NOMO-1 treated with DMSO at 0.1 percent for 48 hours (cell line): ENCODE results near the gene KCNA10.
A peak's percentile ranks its signal among the peaks of the same experiment; 100 is the strongest.
"Not testable (repeated sequence)": the region's sequence is repeated elsewhere in the genome, so short reads cannot be mapped to it uniquely, and the experiment has no call there.

Source experiments
- DNase-seq: peaks from one replicate; lab custom pipeline; 2025; ENCODE audit not compliant: unreplicated experiment; lab: John Stamatoyannopoulos, UW

The KCNA10 gene

DNA sequence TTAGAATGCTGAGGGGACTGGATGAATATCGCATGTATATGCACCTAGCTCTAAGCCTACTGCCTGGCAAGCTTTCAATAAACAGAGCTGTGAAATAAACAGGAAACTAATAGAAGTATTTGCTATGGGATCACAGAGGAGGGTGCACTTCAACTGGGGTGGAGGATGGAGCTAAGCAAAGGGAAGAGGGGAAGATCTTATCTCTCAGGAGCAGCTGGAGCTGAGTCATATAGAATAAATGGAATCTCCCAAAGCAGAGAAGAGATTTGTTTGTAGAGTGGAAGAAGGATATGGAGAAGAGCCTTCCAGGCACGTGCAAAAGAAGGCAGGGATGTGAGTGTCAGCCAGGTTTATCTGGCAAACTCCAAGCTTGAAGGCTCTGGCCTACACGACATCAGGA lies 17.0 kb upstream of the KCNA10 start:
- DNase-seq = no peak

DNA sequence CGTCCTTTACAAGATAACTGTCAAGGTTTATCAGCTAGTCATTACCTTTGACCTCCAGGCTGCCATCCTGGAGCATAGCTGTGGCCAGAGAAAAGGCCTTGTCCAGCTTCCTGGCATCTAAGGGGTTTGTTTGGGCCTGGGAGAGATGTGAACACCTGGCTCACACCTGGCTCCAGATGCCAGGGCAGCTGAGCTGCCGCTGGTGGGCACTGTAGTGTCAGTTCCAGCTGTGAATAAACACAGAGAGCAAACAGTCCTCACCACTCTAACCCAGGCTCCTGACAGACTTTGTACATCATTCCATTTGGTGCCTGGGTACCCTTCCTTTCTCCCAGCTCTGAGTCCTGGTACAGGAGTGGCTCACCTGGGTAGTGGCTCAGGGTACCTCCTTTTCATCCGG lies 14.3 kb upstream of the KCNA10 start:
- no peak for DNase-seq

DNA sequence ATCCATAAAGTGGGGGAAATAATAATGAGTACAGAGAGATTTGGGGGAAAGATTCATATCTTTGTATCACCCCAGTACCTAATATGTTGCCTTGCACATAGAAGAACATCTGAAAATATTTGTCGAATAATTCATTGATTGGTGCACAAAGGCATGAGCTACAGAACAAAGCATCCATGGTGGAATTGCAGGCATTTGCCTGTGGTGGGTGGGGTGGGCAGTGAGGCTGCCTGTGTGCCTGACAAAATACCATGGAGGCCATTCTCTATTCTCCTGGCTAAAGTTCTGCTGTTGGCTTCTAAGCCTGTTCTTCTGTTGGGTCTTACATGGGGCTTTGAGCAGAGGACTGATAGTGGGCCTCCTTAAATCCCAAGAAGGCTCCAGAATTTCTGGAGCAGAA lies 10.0 kb upstream of the KCNA10 start:
- no peak for DNase-seq

DNA sequence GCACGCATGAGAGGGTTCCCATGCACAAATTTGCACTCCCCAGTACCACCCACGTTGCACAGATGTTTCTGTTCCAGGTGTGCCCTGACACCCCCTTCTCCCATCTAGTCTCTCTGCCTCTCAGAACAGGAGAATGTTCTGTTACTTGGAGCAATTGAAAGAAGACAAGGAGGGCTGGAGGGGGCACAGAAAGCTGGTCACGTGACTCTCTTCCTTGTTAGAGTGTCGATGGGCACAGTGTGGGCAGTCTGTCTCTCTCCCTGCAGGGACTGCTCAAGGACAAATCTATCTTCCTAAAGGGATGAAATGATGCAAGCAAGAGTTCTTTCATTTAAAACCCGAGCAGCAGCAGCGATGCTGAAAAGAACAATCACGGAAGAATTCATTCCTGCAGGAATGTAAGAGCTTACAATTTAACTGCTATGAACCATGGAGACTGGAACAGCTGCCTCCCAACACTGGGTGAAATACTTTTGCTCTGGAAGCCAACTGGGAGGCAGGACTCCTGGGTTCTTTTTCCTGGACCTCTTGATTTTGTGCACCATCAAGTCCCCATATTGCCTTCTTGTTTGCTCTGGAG lies 7.3 kb upstream of the KCNA10 start:
- DNase-seq = no peak

DNA sequence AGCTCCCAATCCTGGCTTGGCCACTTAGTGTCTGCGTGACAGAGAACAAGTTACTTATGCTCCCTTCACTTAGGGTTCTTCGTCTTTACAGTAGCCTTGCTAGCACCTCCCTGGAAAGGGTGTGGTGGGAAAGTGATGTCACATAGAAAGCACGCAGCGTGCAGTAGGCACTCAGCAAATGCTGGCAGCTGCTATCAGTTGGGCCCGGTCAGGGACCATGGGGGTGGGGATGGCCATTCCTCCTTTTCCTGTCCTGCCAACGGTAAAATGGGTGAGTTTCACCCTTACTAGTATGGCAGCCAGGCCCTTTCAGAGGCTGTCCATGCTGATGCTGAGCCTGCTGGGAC lies 6.2 kb upstream of the KCNA10 start:
- DNase-seq = no peak

DNA sequence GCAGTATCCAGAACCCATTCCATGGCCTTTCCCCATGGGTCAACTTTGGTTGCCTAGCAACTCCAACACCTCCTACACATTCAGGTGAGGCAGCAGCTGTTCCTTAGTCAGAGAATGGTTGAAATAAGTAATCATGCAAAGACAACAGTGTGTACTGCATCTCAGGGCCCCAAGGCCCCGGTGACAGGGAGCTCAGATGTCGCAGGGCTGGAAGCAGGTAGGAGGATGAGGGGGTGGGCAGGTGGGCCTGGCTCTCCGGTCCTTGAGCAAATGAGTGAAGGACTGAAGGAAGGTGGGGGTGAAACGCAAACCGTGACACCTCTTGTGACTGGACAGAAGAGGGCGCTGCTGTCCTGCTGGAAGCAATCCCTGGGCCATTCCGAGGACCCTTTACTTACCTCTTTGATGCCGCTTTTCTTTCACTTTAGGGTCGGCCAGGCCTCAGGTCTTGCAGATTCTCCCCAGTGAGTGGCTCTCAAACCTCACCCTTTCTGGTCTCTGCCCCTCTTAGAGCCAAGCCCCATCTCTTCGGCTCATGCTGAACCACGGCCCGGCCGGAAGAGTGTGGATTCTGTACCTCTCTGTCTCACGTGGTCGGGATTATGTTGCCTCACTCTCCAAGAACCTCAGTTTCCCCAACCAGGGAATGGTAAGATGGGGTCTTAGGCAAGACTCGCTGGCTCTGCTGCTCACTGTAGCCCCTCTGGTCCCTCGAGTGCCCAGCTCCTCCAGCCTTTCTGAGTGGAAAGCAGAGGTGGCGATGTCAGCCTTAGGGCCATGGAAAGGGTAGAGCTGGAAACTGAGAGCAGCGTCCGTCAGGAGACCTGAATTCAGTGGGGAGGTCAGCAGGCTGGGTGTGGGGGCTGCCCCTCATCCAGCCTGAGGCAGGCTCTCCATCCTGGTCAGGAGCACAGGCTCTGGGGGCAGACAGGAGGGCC lies 5.6 kb upstream of the KCNA10 start:
- peak; percentile 63 for DNase-seq

DNA sequence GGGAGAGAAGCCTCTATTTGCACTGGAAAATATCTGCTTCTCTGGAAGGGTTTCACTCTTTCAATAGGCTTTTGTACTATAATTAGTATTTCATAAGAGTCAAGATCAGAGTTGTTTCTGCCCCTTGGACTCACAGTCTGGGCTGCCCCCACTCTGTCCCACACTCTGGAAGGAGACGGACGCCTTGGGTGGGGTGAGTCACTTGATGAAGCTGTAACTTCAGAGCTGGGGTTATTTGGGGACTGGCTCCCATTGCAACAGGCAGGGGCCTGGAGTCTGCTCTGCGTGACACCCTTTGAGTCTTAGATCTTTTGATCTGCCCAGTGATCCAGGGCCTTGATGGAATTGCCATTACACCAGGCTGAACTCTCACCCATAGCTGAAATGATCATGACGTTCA lies 4.0 kb upstream of the KCNA10 start:
- no peak for DNase-seq

DNA sequence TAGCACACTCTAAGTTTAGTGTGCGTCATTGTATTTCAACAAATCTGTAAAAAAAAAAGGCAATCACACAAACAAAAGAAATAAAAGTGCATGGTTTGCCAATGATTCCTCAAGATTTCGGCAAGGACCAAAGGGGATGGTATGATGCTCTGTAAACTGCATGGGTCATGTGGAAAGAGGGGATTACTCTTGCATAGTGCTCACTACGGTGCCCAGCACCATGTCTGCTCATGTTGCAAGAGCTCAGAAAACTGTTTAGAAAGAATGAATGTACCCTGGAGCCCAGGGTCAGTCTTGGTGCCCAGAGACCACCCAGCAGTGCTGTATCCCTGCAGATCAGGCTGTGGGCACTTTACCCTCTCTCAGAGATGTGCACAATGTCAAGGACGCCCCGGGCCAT lies 3.6 kb upstream of the KCNA10 start:
- DNase-seq = no peak

DNA sequence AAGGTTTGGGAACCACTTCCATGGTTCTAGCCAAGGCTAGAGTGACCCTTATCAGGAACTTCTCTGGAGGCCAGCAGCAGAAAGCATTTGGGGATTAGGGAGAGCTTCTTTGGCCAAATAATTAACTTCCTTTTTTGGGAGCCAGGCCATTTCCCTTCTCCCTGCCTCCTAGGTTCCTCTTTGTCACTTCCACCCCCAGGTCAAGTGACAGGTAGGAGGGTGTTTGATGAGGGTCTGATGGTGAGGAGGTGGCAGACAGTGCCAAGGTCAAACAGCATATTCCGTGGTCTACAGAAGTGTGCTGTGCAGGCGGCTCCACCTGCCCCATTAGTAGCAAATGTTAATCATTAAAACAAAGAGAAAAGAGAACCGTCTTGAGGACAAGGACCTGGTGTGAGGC lies 1.9 kb upstream of the KCNA10 start:
- no peak for DNase-seq

DNA sequence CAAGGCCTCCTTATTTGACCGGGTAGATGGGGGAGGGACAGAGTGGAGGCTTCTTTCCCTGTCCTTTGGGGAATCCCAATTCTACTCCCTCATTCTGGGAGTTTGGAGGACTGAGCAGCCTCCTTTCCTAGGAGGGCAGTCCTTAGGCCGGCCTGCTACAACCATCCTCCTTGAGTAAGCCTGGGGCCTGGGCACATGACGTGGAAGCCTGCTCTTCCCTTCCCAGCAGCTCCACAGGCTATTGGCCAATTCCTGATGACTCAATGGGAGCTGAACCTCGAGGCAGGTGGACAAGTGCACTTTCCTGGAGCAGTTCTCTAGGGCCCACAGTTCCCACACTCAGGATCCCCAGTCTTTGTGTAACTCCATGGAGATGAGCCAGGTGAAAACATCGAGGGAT lies 3.1 kb downstream of the KCNA10 start:
- no peak for DNase-seq

DNA sequence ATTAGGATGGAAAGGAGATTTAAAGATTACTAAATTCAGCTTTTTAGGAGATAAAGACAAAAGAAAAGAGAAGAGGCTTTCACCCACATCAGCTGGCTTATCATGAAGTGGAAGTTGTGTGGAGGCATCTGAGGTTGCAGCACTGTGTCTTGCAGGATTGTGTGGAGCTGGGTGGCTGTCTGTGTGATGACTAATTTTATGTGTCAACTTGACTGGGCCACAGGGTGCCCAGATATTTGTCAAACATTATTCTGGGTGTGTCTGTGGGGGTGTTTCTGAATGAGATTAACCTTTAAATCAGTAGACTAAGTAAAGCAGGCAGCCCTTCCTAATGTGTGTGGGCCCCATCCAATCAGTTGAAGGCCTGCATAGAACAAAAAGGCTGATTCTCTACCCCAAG lies 3.9 kb downstream of the KCNA10 start:
- no peak for DNase-seq

DNA sequence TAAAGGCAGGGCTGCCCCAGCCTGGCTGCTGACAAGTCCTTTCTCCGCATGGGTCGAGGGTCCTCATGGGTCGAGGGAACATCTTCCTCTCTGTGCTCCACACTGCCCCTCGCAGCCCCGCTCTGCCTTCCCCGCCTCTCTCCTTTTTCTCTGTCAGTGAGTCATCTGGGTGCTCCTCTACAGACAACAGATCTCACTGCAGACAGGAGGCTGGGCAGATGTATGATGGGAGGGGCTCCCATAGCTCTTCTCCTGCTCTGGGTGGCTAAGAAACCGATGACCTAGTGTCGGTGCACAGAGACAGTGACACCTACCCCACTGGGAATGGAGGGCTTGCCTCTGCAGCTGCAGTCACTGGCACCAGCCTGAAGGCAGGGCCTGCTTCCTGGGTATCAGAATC lies 5.5 kb downstream of the KCNA10 start:
- no peak for DNase-seq

DNA sequence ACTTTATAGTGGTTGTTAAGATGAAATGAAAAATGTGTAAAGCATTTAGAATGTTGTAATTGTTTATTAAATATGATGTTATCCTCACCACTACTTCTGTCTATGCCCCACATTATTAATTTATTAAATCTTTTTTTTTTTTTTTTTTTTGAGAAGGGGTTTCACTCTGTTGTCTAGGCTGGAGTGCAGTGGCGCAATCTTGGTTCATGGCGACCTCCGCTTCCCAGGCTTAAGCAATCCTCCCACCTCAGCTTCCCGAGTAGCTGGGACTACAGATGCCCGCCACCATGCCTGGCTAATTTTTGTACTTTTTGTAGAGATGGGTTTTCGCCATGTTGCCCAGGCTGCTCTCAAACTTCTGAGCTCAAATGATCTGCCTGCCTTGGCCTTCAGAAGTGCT lies 7.5 kb downstream of the KCNA10 start:
- no peak for DNase-seq

DNA sequence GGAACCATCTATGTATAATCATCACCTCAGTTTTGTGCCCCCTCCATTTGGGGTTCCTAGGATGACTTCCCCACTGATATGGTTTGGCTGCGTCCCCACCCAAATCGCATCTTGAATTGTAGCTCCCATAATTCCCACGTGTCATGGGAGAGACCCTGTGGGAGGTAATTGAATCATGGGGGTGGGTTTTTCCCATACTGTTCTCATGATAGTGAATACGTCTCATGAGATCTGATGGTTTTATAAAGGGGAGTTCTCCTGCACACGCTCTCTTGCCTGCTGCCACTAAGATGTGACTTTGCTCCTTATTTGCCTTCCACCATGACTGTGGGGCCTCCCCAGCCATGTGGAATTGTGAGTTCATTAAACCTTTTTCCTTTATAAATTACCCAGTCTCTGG lies 8.1 kb downstream of the KCNA10 start:
- DNase-seq = not testable (repeated sequence)

DNA sequence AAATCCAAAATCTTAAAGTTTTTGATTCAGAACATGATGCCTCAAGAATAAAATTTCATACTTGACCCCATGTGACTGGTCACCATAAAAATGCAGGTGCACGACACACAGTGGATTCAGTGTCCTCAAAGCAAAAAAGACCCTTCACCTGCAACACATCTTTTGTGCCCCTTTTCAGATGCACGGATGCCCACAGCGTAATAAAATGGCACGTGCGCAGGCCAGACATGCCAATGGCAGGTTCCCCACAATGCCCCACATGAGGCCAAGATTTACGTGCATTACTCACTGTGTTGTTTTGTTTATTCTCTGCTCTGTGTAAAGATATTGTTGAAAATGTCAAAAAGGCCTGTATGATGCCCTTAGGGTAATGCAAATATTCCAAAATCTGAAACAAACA lies 9.3 kb downstream of the KCNA10 start:
- no peak for DNase-seq

DNA sequence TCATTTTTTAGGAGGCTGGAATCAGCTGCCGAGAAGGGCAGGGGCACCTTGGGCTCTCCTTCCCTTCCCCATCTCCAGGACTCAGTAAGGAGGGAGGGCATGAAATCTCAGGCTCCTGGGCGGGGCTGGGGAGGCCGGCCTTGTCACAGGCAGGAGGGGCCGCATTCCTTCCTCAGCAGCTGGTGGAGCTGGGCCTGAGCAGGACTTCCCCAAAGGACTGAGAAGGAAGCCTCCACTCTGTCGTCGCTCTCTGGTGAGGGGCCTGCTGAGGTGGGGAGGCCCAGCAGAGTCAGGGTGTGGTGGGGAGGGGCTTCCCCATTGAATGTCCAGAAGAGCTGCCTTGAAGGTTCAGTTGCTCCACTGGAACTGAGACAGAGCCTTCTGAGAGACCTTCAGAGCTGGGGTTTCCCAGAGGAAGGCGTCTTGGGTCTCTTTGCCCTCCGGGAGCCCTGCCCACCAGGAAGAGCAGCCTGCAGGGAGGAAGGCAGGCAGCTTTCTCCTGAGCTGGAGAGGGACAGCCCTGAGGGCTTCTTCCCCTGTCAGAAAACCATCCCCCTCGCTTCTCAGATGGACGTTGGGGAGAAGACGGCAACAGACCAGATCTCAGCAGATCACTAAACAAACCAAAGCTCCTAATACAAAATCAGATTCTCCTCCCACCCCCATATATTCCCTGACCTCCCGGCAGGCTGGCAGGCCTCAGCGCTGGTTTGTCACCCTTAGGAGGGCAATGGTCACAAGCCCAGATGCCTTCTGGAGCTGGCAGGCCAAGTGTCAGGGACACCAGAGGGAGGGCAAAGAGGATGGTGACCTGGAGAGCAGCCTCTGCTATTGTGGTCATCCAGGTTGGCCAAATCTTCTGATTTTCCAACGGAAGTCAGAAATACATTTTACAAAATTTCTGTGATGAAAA lies 10.7 kb downstream of the KCNA10 start:
- peak; percentile 4 for DNase-seq

DNA sequence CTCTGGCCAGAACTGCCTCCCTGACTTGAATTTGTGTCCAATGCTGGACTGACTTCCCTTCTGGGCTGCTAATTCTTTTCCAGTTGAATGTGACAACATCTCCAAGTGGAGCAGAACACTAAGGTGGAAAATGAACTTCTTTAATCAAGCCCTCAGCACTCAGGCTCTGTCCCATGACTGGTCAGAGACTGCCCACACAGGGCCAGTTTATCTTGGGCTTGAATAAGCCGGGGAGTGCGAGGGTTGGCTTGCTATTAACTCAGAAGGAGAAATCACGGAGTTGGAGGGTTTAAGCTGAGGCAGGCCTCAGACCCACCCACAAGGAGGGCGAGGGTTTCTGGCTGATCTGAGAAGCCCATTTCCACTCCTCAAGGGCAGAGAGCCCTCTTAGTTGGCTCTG lies 12.4 kb downstream of the KCNA10 start:
- no peak for DNase-seq

DNA sequence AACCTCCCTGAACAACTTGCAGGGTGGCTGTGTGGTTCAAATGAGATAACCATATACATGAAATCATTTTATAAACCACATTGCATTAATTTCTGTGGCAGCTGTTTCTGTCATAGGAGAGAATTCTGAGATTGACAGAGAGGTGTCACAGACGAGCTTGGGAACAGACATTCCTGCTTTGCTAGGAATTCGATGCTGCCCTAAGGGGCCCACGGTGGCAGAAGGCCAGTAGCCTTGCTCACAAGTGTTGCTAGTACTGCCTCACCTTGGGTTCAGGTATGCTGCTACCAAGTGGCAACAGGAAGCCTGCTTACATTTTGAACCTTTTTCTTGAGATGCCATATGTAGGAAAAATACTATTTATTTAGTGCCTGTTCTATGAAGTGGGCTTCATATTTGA lies 13.4 kb downstream of the KCNA10 start:
- no peak for DNase-seq

DNA sequence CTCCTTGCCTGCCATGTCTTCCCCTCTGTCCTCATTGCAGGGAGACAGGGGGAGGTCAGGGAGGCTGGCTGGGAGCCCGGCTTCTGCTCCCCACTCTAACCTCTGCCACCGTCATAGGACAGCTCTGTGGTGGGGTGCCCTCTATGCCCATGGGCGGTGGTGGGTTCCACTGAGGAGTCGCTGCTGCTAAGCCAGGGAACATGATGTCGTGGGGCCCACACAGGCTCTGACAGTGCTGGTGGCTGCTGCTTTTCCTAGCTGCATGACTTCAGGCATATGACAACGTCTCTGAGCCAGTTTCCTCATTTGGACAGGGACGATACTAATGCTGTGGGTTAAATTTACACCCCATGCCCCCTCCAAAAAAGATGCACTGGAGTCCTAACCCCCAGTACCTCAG lies 14.7 kb downstream of the KCNA10 start:
- DNase-seq = no peak

DNA sequence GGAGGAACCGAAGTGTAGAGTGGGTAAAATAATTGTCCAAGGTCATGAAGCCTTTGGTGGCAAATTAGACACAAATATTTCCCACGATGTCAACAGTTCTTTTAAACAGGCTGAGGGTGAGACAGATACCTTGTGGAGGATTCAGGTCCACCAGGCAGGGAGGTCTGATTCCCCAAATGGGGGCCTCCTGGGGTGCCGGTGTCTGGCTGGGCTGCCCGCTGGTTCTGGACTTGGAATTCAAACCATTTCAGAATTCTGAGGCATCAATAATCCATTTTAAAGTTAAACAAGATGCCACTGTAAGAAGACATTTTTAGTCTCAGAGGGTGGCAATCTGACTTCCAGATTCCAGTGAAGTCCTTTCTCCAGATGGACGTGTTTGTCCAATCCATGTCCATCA lies 15.5 kb downstream of the KCNA10 start:
- no peak for DNase-seq

DNA sequence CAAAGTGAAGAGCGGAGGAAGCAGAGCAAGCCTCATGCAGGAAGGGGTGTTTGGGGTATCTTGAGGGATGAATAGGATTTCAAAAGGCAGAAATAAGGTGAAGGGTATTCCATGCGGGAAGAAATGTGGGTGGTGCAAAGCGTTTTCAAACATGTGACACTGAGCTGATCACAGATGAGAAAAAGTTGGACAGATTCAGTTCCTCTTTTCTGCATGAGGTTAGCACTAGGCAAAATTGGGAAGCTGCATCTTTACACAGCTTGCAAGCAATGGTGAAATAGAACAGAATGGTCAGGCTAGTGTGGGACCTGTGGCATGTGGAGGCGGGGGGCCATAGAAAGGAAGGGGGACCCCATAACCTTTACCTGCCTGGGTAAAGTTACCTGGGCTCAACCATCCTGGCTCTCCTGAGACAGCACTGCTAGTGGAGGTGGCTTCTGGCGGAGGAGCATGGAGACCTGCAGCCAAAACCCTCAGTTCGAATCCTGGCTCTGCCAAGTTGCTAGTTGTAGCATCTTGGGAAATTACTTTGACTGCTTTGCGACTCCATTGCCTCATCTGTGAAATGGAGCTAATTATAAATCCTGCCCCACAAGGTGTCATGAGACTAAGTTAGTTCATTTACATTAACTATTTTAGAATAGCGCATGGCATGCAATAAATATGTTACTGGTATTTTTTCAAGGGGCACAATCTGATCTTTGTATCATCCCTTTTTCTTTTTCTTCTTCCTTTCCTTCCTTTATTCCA lies 16.4 kb downstream of the KCNA10 start:
- peak; percentile 88 for DNase-seq
